OCI-LY7 (cell line): ENCODE measurements around the gene ZNF576.

Source experiments
- CTCF ChIP-seq: fragments of 200-600 bp; sonication (generic); conservative IDR thresholded peaks from 2 replicates; pipeline ENCODE4 v1.5.1; 2014; ENCODE audit warnings: mild to moderate bottlenecking, antibody characterized with exemption, low read length, moderate library complexity, mixed read lengths
- EZH2phosphoT487 ChIP-seq: fragments of 200-600 bp; sonication (generic); IDR thresholded peaks from 2 replicates; pipeline ENCODE4 v1.6.1; 2018; ENCODE audit warnings: low read depth, borderline replicate concordance, mild to moderate bottlenecking, mixed run types, antibody characterized with exemption, low read length, moderate library complexity, mixed read lengths

DNA sequence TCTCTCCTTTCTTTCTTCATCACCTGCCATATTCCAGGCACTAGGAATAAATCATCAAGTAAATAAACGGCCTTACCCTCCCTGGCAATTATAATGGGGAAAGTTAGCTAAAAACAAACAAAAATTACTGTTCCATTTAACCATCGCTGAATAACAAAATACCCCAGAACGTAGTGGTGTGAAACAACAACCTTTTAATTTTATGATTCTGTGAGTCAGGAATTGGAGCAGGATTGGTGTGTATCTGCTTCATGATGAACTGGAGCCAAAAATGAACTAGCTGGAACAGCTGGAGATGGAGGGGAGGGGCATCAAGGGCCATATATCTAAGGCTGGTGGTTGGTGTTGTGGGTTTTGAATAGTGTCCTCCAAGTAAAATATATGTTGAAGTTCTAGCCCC is 46.9 kb downstream of the ZNF576 start:
- TF ChIP-seq CTCF: no peak
- no peak for TF ChIP-seq EZH2phosphoT487
